Skeletal muscle satellite cell (primary cell): ENCODE data around the gene MAML3.

Experiments used
- H3K27me3 ChIP-seq: 2 replicates; pipeline ENCODE4 v1.7.0; 2013; ENCODE audit warnings: low read length; ENCODE audit not compliant: control insufficient read depth, insufficient read depth
- H3K36me3 ChIP-seq: 2 replicates; pipeline ENCODE4 v1.7.0; 2013; ENCODE audit warnings: mild to moderate bottlenecking, control low read depth, low read length; ENCODE audit not compliant: insufficient read depth
- H3K4me1 ChIP-seq: 2 replicates; pipeline ENCODE4 v1.7.0; 2013; ENCODE audit warnings: low read length; ENCODE audit not compliant: control insufficient read depth, insufficient read depth
- H3K4me2 ChIP-seq: 2 replicates; pipeline ENCODE4 v1.7.0; 2013; ENCODE audit warnings: mild to moderate bottlenecking, low read length
- H3K4me3 ChIP-seq: 2 replicates; pipeline ENCODE4 v1.7.0; 2013; ENCODE audit warnings: low read length
- H3K9ac ChIP-seq: 2 replicates; pipeline ENCODE4 v1.7.0; 2013; ENCODE audit warnings: mild to moderate bottlenecking, low read depth, low read length, moderate library complexity
- H3K9me3 ChIP-seq: replicated peaks from 2 replicates; pipeline ENCODE4 v1.7.0; 2013; ENCODE audit warnings: mild to moderate bottlenecking, control low read depth, low read length

The MAML3 gene

DNA sequence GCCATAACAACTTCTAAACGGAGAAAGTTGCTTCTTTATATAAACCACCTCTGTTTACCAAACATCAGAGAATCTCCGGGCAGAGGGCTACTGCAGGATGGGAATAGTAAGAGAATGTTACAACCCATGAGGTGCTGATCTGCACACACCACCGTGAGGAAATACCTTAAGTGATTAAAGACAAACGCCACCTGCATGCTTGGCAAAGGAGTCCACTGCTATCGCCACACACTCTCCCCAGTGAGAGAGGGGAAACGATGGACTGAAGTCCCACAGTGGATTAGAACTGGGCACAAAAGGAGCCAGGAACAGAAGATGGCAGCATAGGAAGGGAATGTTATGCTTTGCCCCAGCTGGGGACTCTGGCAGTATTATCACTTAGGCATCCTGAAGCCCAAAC lies 15.6 kb downstream of the MAML3 start:
- peaks cover 12% of the 10 kb centered on the region for H3K4me1 ChIP-seq
- H3K9ac ChIP-seq = no peak overlapping the region
- H3K4me3 ChIP-seq = no peak overlapping the region
- no peaks in the 10 kb centered on the region for H3K9me3 ChIP-seq
- H3K36me3 ChIP-seq = no peaks in the 10 kb centered on the region
- no peak overlapping the region for H3K4me2 ChIP-seq
- no peaks in the 10 kb centered on the region for H3K27me3 ChIP-seq

DNA sequence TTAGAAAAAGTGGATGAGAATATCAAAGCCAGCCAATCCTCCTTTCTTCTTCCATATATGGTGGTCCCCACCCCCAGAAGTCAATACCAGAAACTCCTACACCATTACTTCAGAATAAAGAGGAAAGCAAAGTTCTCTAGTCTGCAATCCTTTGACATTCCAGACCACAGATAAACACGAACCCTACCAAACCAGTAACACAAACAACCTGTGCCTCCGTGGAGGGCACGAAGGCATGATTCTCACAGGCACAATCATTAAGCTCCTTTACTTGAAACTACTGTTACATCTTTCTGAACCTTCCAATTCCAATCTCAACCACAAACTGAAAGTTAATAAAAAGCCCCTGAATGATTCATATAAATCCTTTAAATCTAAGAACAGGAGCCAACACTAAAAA lies 16.3 kb downstream of the MAML3 start:
- Histone ChIP-seq H3K27me3 (no peaks in the 10 kb centered on the region), H3K4me2 (no peak overlapping the region), H3K4me1 (peaks cover 12% of the 10 kb centered on the region), H3K9ac (no peak overlapping the region), H3K36me3 (no peaks in the 10 kb centered on the region), H3K9me3 (no peaks in the 10 kb centered on the region), H3K4me3 (no peak overlapping the region)

DNA sequence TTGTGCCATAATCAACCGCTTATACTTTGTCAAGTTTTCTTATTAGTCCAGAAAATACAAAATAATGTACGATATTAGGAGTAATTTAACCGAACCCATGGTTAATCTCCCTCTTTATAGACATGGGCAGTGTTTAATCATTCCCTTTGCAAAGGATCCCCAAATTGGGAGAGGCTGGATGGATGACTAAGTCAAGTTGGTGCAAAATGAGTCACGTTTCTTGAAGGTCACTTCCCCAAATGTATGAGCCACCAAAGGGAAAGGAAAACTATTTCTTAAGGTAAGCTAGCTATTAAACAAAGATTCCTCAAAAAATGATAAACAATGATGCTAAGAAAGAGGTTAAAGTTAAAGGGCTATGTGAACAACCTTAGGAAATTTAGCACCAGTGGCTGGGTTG lies 17.5 kb downstream of the MAML3 start:
- Histone ChIP-seq H3K9ac (no peak overlapping the region), H3K4me3 (no peak overlapping the region), H3K4me2 (no peak overlapping the region), H3K4me1 (peaks cover 12% of the 10 kb centered on the region), H3K9me3 (no peaks in the 10 kb centered on the region), H3K27me3 (no peaks in the 10 kb centered on the region), H3K36me3 (no peaks in the 10 kb centered on the region)

- Histone ChIP-seq H3K4me2 (no peak overlapping the region), H3K36me3 (no peaks in the 10 kb centered on the region), H3K4me1 (peaks cover 16% of the 10 kb centered on the region), H3K27me3 (no peaks in the 10 kb centered on the region), H3K4me3 (no peak overlapping the region), H3K9ac (no peak overlapping the region), H3K9me3 (no peaks in the 10 kb centered on the region)
These were observed 18.4 kb downstream of the MAML3 start for GRCh38 chr4:140135529-140136088.

GRCh38 chr4:140134746-140135425 lies 19.1 kb downstream of the MAML3 start:
- Histone ChIP-seq H3K36me3 (no peaks in the 10 kb centered on the region), H3K27me3 (no peaks in the 10 kb centered on the region), H3K9ac (no peak overlapping the region), H3K4me2 (no peak overlapping the region), H3K9me3 (no peaks in the 10 kb centered on the region), H3K4me1 (peaks cover 21% of the 10 kb centered on the region), H3K4me3 (no peak overlapping the region)

DNA sequence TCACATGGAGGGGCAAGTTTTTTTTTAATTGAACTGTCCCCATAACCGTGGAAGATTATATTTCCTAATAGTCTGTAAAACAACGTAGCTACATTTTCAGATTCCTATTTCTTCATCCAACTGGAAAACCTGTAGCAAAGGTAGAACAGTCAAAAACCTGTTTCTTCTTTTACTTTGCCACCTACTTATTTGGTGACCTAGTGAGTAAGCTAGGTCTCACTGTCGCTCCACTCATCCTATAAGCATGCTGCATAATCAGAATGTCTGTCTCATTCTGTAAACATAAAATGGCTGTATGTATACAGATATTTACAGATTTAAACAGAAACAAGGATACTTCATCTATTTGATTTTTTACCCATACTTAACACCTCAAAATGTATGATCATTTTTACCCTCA lies 20.4 kb downstream of the MAML3 start:
- no peaks in the 10 kb centered on the region for H3K9me3 ChIP-seq
- no peak overlapping the region for H3K4me2 ChIP-seq
- no peaks in the 10 kb centered on the region for H3K36me3 ChIP-seq
- no peak overlapping the region for H3K9ac ChIP-seq
- no peak overlapping the region for H3K4me3 ChIP-seq
- H3K4me1 ChIP-seq = peaks cover 21% of the 10 kb centered on the region
- H3K27me3 ChIP-seq = no peaks in the 10 kb centered on the region

GRCh38 chr4:140131675-140132229 lies 22.2 kb downstream of the MAML3 start:
- Histone ChIP-seq H3K9ac (no peak overlapping the region), H3K4me3 (no peak overlapping the region), H3K36me3 (no peaks in the 10 kb centered on the region), H3K27me3 (no peaks in the 10 kb centered on the region), H3K4me1 (peaks cover 21% of the 10 kb centered on the region), H3K9me3 (no peaks in the 10 kb centered on the region), H3K4me2 (no peak overlapping the region)

GRCh38 chr4:140130677-140131076 lies 23.3 kb downstream of the MAML3 start:
- Histone ChIP-seq H3K4me2 (no peak overlapping the region), H3K36me3 (no peaks in the 10 kb centered on the region), H3K9ac (no peak overlapping the region), H3K4me3 (no peak overlapping the region), H3K9me3 (no peaks in the 10 kb centered on the region), H3K4me1 (peaks cover 10% of the 10 kb centered on the region), H3K27me3 (no peaks in the 10 kb centered on the region)

DNA sequence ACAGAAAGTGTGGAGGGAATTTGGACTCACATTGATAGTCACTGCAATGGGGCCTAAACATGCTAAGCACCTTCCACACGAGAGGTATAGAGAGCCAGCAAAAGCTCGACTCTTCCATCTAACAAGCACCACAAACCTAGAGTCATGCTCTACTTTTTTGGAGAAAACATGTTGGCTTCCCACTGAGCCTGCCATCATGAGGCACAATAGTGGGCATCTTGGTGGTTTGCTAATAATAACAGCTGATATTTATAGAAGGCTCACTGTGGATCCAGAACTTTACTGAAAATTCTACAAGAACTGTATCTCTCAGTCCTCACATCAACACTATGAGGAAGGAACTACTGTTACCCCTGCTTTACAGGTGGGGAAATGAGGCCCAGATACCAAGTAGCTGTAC lies 26.6 kb downstream of the MAML3 start:
- Histone ChIP-seq H3K4me3 (no peak overlapping the region), H3K9me3 (no peaks in the 10 kb centered on the region), H3K4me1 (peaks cover 9% of the 10 kb centered on the region), H3K4me2 (no peak overlapping the region), H3K9ac (no peak overlapping the region), H3K27me3 (no peaks in the 10 kb centered on the region), H3K36me3 (no peaks in the 10 kb centered on the region)

GRCh38 chr4:140126261-140126660 lies 27.7 kb downstream of the MAML3 start:
- H3K4me1 ChIP-seq = peaks cover 9% of the 10 kb centered on the region
- H3K27me3 ChIP-seq = no peaks in the 10 kb centered on the region
- H3K36me3 ChIP-seq = no peaks in the 10 kb centered on the region
- no peak overlapping the region for H3K4me3 ChIP-seq
- no peak overlapping the region for H3K4me2 ChIP-seq
- H3K9ac ChIP-seq = no peak overlapping the region
- H3K9me3 ChIP-seq = no peaks in the 10 kb centered on the region

GRCh38 chr4:140125374-140125773 lies 28.6 kb downstream of the MAML3 start:
- peaks cover 2% of the 10 kb centered on the region for H3K4me1 ChIP-seq
- H3K4me2 ChIP-seq = no peak overlapping the region
- no peak overlapping the region for H3K4me3 ChIP-seq
- H3K27me3 ChIP-seq = no peaks in the 10 kb centered on the region
- H3K36me3 ChIP-seq = no peaks in the 10 kb centered on the region
- no peaks in the 10 kb centered on the region for H3K9me3 ChIP-seq
- no peak overlapping the region for H3K9ac ChIP-seq
